DND-41 (cell line): ENCODE data around the gene CDC6.

ENCODE experiments used
- EZH2 ChIP-seq: IDR thresholded peaks from 3 replicates; pipeline ENCODE4 v1.6.1; 2012; ENCODE audit warnings: borderline replicate concordance, low read depth, mild to moderate bottlenecking, moderate library complexity, low read length, inconsistent platforms; ENCODE audit not compliant: severe bottlenecking
- TF ChIP-seq, protein P1 (sequence below): IDR thresholded peaks from 2 replicates; pipeline ENCODE4 v1.5.1; 2012; ENCODE audit warnings: borderline replicate concordance, low read length, moderate library complexity, mild to moderate bottlenecking; ENCODE audit not compliant: poor library complexity, severe bottlenecking; ENCODE audit errors: extremely low read depth

GRCh38 chr17:40310882-40311391 lies 23.3 kb downstream of the CDC6 start:
- TF ChIP-seq, protein P1, sequence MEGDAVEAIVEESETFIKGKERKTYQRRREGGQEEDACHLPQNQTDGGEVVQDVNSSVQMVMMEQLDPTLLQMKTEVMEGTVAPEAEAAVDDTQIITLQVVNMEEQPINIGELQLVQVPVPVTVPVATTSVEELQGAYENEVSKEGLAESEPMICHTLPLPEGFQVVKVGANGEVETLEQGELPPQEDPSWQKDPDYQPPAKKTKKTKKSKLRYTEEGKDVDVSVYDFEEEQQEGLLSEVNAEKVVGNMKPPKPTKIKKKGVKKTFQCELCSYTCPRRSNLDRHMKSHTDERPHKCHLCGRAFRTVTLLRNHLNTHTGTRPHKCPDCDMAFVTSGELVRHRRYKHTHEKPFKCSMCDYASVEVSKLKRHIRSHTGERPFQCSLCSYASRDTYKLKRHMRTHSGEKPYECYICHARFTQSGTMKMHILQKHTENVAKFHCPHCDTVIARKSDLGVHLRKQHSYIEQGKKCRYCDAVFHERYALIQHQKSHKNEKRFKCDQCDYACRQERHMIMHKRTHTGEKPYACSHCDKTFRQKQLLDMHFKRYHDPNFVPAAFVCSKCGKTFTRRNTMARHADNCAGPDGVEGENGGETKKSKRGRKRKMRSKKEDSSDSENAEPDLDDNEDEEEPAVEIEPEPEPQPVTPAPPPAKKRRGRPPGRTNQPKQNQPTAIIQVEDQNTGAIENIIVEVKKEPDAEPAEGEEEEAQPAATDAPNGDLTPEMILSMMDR = no peak
- TF ChIP-seq EZH2 = no peak
